Fibroblast of pulmonary artery (primary cell): ENCODE data around the gene C4orf51.
"Not testable (repeated sequence)": the region's sequence is repeated elsewhere in the genome, so short reads cannot be mapped to it uniquely, and the experiment has no call there.

ENCODE experiments used
- DNase-seq: peaks from one replicate; pipeline ENCODE4 v3.0.0-alpha.2; 2010; ENCODE audit warnings: low read depth
- H3K4me3 ChIP-seq: replicated peaks from 2 replicates; pipeline ENCODE4 v1.5.1; 2011; ENCODE audit warnings: low read depth, mild to moderate bottlenecking, control low read depth, low read length, moderate library complexity
- TF ChIP-seq, protein P1 (sequence below): IDR thresholded peaks from 2 replicates; pipeline ENCODE4 v1.5.1; 2011; ENCODE audit warnings: mild to moderate bottlenecking, control low read depth, low read length, inconsistent platforms; ENCODE audit errors: missing control alignments

The C4orf51 gene

DNA sequence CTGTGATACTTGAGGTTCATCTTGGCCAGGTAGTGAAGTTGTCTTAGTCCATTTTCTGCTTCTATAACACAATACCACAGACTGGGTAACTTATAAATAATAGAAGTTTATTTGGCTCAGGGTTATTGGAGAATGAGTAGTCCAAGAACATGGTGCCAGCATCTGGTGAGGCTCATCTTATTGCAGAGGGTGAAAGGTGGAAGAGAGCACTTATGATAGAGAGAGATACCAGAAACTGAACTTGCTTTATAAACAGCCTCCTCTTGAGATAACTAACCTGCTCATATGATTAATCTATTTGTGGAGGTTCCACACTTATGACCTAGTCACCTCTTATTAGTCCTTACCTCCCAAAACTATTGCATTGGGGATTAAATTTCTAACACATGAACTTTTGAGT lies 1.6 kb downstream of the C4orf51 start:
- DNase-seq, result no peak
- TF ChIP-seq, protein P1, sequence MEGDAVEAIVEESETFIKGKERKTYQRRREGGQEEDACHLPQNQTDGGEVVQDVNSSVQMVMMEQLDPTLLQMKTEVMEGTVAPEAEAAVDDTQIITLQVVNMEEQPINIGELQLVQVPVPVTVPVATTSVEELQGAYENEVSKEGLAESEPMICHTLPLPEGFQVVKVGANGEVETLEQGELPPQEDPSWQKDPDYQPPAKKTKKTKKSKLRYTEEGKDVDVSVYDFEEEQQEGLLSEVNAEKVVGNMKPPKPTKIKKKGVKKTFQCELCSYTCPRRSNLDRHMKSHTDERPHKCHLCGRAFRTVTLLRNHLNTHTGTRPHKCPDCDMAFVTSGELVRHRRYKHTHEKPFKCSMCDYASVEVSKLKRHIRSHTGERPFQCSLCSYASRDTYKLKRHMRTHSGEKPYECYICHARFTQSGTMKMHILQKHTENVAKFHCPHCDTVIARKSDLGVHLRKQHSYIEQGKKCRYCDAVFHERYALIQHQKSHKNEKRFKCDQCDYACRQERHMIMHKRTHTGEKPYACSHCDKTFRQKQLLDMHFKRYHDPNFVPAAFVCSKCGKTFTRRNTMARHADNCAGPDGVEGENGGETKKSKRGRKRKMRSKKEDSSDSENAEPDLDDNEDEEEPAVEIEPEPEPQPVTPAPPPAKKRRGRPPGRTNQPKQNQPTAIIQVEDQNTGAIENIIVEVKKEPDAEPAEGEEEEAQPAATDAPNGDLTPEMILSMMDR, result no peak
- no peak overlapping the region for H3K4me3 ChIP-seq

DNA sequence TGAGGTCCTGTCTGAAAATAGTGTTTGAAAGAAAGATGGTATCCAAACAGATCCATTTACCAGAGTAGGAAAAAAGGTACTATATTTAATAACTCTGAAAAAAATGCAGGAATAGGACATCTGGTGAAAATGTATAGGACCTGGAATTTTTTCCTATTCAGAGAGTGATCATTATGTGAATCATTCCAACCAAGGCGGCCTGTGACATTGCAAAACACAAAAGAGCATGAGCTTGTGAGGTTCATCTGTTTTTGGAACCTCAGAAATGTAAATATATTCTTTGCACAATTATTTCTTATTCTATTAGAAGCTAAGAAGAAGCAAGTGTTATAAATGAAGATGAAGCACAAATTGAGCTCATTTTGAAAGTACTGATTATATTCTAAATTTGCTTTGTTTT lies 2.0 kb downstream of the C4orf51 start:
- no peak overlapping the region for H3K4me3 ChIP-seq
- DNase-seq, result no peak
- TF ChIP-seq, protein P1, result no peak

DNA sequence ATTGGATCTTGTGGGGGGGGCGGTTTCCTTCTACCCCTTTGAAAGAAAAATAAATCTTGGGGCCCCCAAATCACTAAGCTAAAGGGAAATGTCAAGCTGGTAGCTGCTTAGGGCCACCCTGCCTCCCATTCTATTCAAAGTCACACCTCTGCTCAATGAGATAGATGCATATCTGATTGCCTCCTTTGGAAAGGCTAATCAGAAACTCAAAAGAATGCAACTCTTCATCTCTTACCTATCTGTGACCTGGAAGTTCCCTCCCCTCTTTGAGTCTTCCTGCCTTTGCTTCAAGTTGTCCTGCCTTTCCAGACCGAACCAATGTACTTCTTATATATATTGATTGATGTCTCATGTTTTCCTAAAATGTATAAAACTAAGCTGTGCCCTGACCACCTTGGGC lies 7.0 kb downstream of the C4orf51 start:
- H3K4me3 ChIP-seq, result no peak overlapping the region
- DNase-seq, result no peak
- TF ChIP-seq, protein P1, result no peak

DNA sequence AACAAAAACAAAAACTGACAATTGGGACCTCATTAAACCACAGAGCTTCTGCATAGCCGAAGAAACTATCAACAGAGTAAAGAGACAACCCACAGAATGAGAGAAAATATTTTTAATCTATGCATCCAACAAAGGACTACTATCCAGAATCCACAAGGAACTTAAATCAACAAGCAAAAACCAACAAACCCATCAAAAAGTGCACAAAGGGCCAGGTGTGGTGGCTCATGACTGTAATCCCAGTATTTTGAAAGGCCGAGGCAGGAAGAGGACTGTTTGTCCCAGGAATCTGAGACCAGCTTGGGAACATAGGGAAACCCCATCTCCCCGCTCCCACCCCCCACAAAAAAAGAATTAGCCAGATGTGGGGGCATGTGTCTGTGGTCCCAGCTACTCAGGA lies 10.7 kb downstream of the C4orf51 start:
- no peak overlapping the region for H3K4me3 ChIP-seq
- no peak for DNase-seq
- TF ChIP-seq, protein P1, result no peak

DNA sequence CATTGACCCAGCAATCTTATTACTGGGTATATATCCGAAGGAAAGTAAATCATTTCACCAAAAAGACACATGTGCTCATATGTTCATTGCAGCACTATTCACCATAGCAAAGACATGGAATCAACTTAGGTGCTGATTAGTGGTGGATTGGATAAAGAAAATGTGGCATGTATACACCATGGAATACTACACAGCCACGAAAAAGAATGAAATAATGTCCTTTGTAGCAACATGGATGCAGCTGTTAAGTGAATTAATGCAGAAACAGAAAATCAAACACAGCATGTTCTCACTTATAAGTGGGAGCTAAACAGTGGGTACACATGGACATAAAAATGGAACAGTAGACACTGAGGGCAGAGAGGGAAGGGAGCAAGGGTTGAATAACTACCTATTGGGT lies 11.5 kb downstream of the C4orf51 start:
- H3K4me3 ChIP-seq, DNase-seq: not testable (repeated sequence)

DNA sequence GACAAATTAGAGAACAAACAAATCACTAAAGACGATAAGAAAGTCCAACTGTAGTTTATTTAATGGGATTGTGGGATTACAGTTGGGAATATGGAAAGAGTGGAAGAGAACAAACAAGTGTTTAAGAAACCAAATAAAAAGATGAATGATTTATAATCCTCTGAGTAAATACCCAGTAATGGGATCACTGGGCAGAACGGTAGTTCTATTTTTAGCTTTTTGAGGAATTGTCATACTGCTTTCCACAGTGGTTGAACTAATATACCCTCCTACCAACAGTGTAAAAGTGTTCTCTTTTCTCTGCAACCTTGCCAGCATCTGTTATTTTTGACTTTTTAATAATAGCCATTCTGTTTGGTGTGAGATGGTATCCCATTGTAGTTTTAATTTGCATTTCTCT lies 15.0 kb downstream of the C4orf51 start:
- TF ChIP-seq, protein P1, result no peak
- DNase-seq, result no peak
- H3K4me3 ChIP-seq, result no peak overlapping the region

DNA sequence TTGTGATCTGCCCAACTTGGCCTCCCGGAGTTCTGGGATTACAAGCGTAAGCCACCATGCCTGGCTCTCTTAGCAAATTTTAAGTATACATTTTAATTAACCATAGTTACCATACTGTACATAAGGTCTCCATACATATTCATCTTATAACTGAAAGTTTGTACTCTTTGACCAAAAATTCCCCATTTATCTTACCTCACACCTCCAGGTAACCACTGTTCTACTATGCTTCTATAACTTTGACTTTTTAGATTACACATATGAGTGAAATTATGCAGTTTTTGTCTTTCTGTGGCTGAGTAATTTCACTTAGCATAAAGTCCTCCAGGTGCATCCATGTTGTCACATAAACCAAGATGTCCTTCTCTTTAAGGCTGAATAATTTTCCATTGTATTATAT lies 17.4 kb downstream of the C4orf51 start:
- H3K4me3 ChIP-seq, result no peak overlapping the region
- no peak for DNase-seq
- TF ChIP-seq, protein P1, result no peak

DNA sequence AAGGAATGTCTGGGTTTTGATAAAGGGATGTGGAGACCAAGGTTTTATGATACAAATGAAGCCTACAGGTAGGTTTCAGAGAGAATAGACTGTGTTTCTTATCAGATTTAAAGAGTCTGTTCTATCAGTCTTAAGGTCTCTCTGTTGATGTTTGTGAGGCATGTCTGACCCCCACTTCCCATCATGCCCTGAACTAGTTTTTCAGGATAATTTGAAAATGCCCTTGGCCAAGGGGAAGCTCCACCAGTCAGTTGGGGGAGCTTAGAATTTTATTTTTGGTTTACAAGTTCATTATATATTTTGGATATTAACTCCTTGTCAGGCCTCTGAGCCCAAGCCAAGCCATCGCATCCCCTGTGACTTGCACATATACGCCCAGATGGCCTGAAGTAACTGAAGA lies 18.6 kb downstream of the C4orf51 start:
- TF ChIP-seq, protein P1, result no peak
- no peak overlapping the region for H3K4me3 ChIP-seq
- DNase-seq, result no peak
